Heart left ventricle (tissue), 13 donors: ENCODE results near the gene HEBP2.

Source experiments
- CTCF ChIP-seq, 12 donors: fragments of 200-600 bp; sonication (generic) in 4 of 12; IDR thresholded peaks; one replicate each; pipeline versions ENCODE4 v1.5.0 to v1.8.0; 2018 to 2022; ENCODE audit warnings: antibody characterized with exemption in 12 of 12, mild to moderate bottlenecking in 5 of 12
- POLR2A ChIP-seq, 2 donors: fragments of 450-650 bp; IDR thresholded peaks; one replicate each; pipeline ENCODE4 v1.6.1; 2017; ENCODE audit warnings: antibody characterized with exemption in 2 of 2, mild to moderate bottlenecking in 2 of 2, moderate library complexity in 2 of 2
- donor health status: ischemic (EF 13 %, LVEDD 7.1; RV severe dilation, severe dysfunction).
- donor health status: DM: no; HTN: yes; CAD: no.
- donor health status: DM: no; HTN: no; CAD: no.
- donor health status: ischemic (EF 25% LVEDD 6.9; RV normal size, moderate dysfunction).
- donor health status: ischemic (EF 25% LVEDD 5.7; RV mildly dilated, moderate dysfunction).
- donor health status: ischemic (EF 35%, LVEDD 5.7; RV mildly dilated, moderate dysfunction).
- donor health status: nonischemic (EF 11% LVEDD 7.7; RV severe dilation, severe dysfunction).
- donor health status: DM: yes; HTN: yes; CAD: no.
- donor health status: PGD.
- donor health status: ischemic (EF 29% LVEDD 5.4; RV normal size, mild dysfunction).
- donor health status: nonischemic (EF 23%, LVEDD 6.1; RV moderate dilation, normal function).

GRCh38 chr6:138419766-138420165 is 15.7 kb downstream of the HEBP2 start:
- TF ChIP-seq CTCF (IDR thresholded peaks at IDR 0.05) (no peak), POLR2A (IDR thresholded peaks at IDR 0.05) (no peak)
